ENCODE measurements around the gene COL6A2. TPM values are rescaled to one million over a fixed set of nuclear protein-coding genes. Genes with fewer than 3 reads are reported as not detected.

Gene COL6A2
- total and polyA plus RNA-seq, 2 of the 13 experiments (the other 11 are each of a cell fraction or from before 2014, with no cell fraction given): 0.07 to 0.41 TPM

- ChIA-PET CTCF (ENCODE audit: low intra/inter-chr PET ratio, low total read pairs) (no interaction called here), POLR2A (no interaction called here)
- FAIRE-seq (no peak), DNase-seq (ENCODE audit: low spot score) (no peak), ATAC-seq (no peak)
- Histone ChIP-seq H3K4me1 (ENCODE audit: insufficient read depth, low read length) (peaks cover 11% of the 10 kb centered on the region; the same call in 1 of the 2 replicates), H2AFZ (ENCODE audit: low read length) (no peak overlapping the region), H3K4me3 (replicated peaks in 1 of 3; ENCODE audit: insufficient read depth in 1 of 3, low read depth in 2 of 3, low read length in 3 of 3) (no peak overlapping the region), H3K9ac (ENCODE audit: insufficient read depth, low read depth, low read length) (no peak overlapping the region), H3K27me3 (ENCODE audit: control insufficient read depth in 1 of 2, insufficient read depth in 2 of 2, low read length in 2 of 2) (peaks cover 3 to 27% of the 10 kb centered on the region in 2 experiments; a peak in 3 of 5 replicates), H3K79me2 (ENCODE audit: insufficient read depth, low read length) (no peaks in the 10 kb centered on the region), H4K20me1 (ENCODE audit: insufficient read depth, low read length) (no peaks in the 10 kb centered on the region), H3K9me3 (ENCODE audit: low read length) (no peaks in the 10 kb centered on the region), H3K27ac (ENCODE audit: extremely low read length, insufficient read depth, low read length) (no peak overlapping the region), H3K4me2 (ENCODE audit: low read depth, low read length) (no peak overlapping the region), H3K36me3 (replicated peaks in 1 of 2; ENCODE audit: control insufficient read depth in 1 of 2, insufficient read depth in 2 of 2, low read length in 2 of 2) (no peaks in the 10 kb centered on the region)
- BruUV-seq (replicated peaks): no TSS peak
- WGBS (ENCODE audit: low lambda C conversion rate): 0% methylated on average over 1 of the region's 1 CpG
- in situ Hi-C loops (cut with HindIII; ENCODE audit: extremely low pct_ligation_motif_present, low pct_unique_long_range_greater_than_20kb): no loop called here
- TF ChIP-seq RELA (CRISPR knock-in tag; IDR thresholded peaks at IDR 0.05): no peak
- TF ChIP-seq ZNF256 (CRISPR knock-in tag; conservative IDR thresholded peaks at IDR 0.05): no peak
- no peak for TF ChIP-seq DNMT3B (CRISPR knock-in tag; conservative IDR thresholded peaks at IDR 0.05)
- TF ChIP-seq TBP (CRISPR knock-in tag; IDR thresholded peaks at IDR 0.05): no peak
- no peak for TF ChIP-seq PATZ1 (CRISPR knock-in tag; IDR thresholded peaks at IDR 0.05)
- no peak for TF ChIP-seq ZNF280D (CRISPR knock-in tag; IDR thresholded peaks at IDR 0.05)
- TF ChIP-seq SETDB1 (CRISPR knock-in tag; IDR thresholded peaks at IDR 0.05; ENCODE audit: borderline replicate concordance): no peak
- no peak for TF ChIP-seq YY1 (IDR thresholded peaks at IDR 0.05; ENCODE audit: insufficient read depth, insufficient replicate concordance, low read depth, low read length)
- TF ChIP-seq ZFYVE20 (CRISPR knock-in tag; IDR thresholded peaks at IDR 0.05; ENCODE audit: borderline replicate concordance, low read depth): no peak
- no peak for TF ChIP-seq ZNF501 (CRISPR knock-in tag; IDR thresholded peaks at IDR 0.05)
- no peak for TF ChIP-seq MEIS1 (CRISPR knock-in tag; IDR thresholded peaks at IDR 0.05; ENCODE audit: borderline replicate concordance)
- TF ChIP-seq ZNF660 (CRISPR knock-in tag; IDR thresholded peaks at IDR 0.05; ENCODE audit: borderline replicate concordance, low read depth): no peak
- TF ChIP-seq STAT5B (CRISPR knock-in tag; IDR thresholded peaks at IDR 0.05): no peak
- TF ChIP-seq LBX2 (CRISPR knock-in tag; IDR thresholded peaks at IDR 0.05; ENCODE audit: borderline replicate concordance): no peak
- TF ChIP-seq TARDBP (CRISPR knock-in tag; IDR thresholded peaks at IDR 0.05): no peak
- no peak for TF ChIP-seq TCF7L2 (IDR thresholded peaks at IDR 0.05; ENCODE audit: low read depth, low read length)
- no peak for TF ChIP-seq MYPOP (CRISPR knock-in tag; IDR thresholded peaks at IDR 0.05)
- TF ChIP-seq ZC3H13 (CRISPR knock-in tag; IDR thresholded peaks at IDR 0.05): no peak
- TF ChIP-seq ZNF577 (CRISPR knock-in tag; IDR thresholded peaks at IDR 0.05; ENCODE audit: borderline replicate concordance, low read depth): no peak
- TF ChIP-seq PRPF4 (IDR thresholded peaks at IDR 0.05; ENCODE audit: low read depth, low read length, poor library complexity, severe bottlenecking): no peak
- intact Hi-C loops (cut with micrococcal nuclease; ENCODE audit: unreplicated experiment): no loop called here
Measured at GRCh38 chr21:46087641-46088040, 10.3 kb upstream of the COL6A2 start.
